Endothelial cell of umbilical vein (primary cell): ENCODE measurements around the gene SAMD5. TPM values are rescaled to one million over a fixed set of nuclear protein-coding genes. Genes with fewer than 3 reads are reported as not detected.

Source experiments
- BruUV-seq: library from RNA; stranded (reverse); fragments of 400-500 nt; replicated peaks from 2 replicates; lab custom pipeline; 2021; lab: Mats Ljungman, UMichigan
- CTCF ChIA-PET: fragments of 300-600, 350-600 bp; sonication (Branson Sonifier 250); formaldehyde crosslinking; loops from one replicate; lab custom pipeline; 2021; ENCODE audit warnings: antibody characterized with exemption, inconsistent platforms; lab: Charles Lee
- POLR2A ChIA-PET: fragments of 300-600, 350-600 bp; sonication (Branson Sonifier 250); formaldehyde crosslinking; loops from one replicate; lab custom pipeline; 2021; ENCODE audit warnings: antibody characterized with exemption, inconsistent platforms; lab: Charles Lee
- DNase-seq: peaks from one replicate; pipeline ENCODE4 v3.0.0-alpha.2; 2011; ENCODE audit warnings: low read depth, low spot score
- FAIRE-seq: peaks from 2 replicates; lab custom pipeline; 2011; peaks lifted over from hg19 to GRCh38; lab: Jason Lieb, UNC
- H2AFZ ChIP-seq: 2 replicates; pipeline ENCODE4 v1.6.0; 2012; ENCODE audit warnings: low read depth, low read length, control low read depth, inconsistent platforms
- H3K27ac ChIP-seq: 2 replicates; pipeline ENCODE4 v1.5.1; 2011; ENCODE audit warnings: low read depth, mild to moderate bottlenecking, control low read depth, low read length, moderate library complexity; ENCODE audit not compliant: insufficient read depth
- H3K27me3 ChIP-seq, 2 experiments: 2 replicates each; pipeline versions ENCODE4 v1.6.0 to v1.6.1; 2011; ENCODE audit warnings: low read length in 2 of 2, mixed read lengths in 1 of 2; ENCODE audit not compliant: control insufficient read depth in 2 of 2, insufficient read depth in 2 of 2
- H3K36me3 ChIP-seq, 2 experiments: 2 replicates in 1 of 2; 3 replicates in 1 of 2; pipeline ENCODE4 v1.5.1; 2011; ENCODE audit warnings: low read length in 2 of 2, mild to moderate bottlenecking in 1 of 2, moderate library complexity in 1 of 2; ENCODE audit not compliant: control insufficient read depth in 2 of 2, insufficient read depth in 2 of 2; ENCODE audit errors: extremely low read depth in 1 of 2
- H3K4me1 ChIP-seq: 3 replicates; pipeline ENCODE4 v1.5.1; 2011; ENCODE audit warnings: mild to moderate bottlenecking, low read length; ENCODE audit not compliant: control insufficient read depth, insufficient read depth; ENCODE audit errors: extremely low read depth
- H3K4me2 ChIP-seq: 2 replicates; pipeline ENCODE4 v1.6.1; 2011; ENCODE audit warnings: low read length, control low read depth, mixed read lengths; ENCODE audit not compliant: insufficient read depth
- H3K4me3 ChIP-seq, 3 experiments: fragments of 200-600 bp in 1 of 3; sonication (generic), shearing (Covaris generic) in 1 of 3; replicated peaks in 1 of 3; 2 replicates each; pipeline ENCODE4 v1.5.1; 2011 to 2016; ENCODE audit warnings: control low read depth in 3 of 3, low read length in 3 of 3, mild to moderate bottlenecking in 2 of 3, inconsistent platforms in 1 of 3, low read depth in 1 of 3, moderate library complexity in 1 of 3; ENCODE audit not compliant: insufficient read depth in 1 of 3
- H3K79me2 ChIP-seq: 2 replicates; pipeline ENCODE4 v1.6.0; 2012; ENCODE audit warnings: low read length, inconsistent platforms; ENCODE audit not compliant: control insufficient read depth, insufficient read depth
- H3K9ac ChIP-seq: replicated peaks from 2 replicates; pipeline ENCODE3; 2011; ENCODE audit warnings: low read length, control low read depth; ENCODE audit not compliant: insufficient read depth; ENCODE audit errors: extremely low read depth
- H3K9me1 ChIP-seq: replicated peaks from 3 replicates; pipeline ENCODE4 v1.6.0; 2011; ENCODE audit warnings: mild to moderate bottlenecking, low read length; ENCODE audit not compliant: control insufficient read depth, insufficient read depth; ENCODE audit errors: extremely low read depth
- H3K9me3 ChIP-seq: replicated peaks from 2 replicates; pipeline ENCODE4 v1.5.1; 2012; ENCODE audit warnings: low read length, inconsistent platforms; ENCODE audit not compliant: control insufficient read depth, insufficient read depth
- H4K20me1 ChIP-seq: replicated peaks from 2 replicates; pipeline ENCODE3; 2011; ENCODE audit warnings: mild to moderate bottlenecking, low read length; ENCODE audit not compliant: control insufficient read depth, insufficient read depth; ENCODE audit errors: extremely low read depth
- EZH2 ChIP-seq: IDR thresholded peaks from 2 replicates; pipeline ENCODE4 v1.6.1; 2012; ENCODE audit warnings: borderline replicate concordance, low read depth, mild to moderate bottlenecking, moderate library complexity, low read length, inconsistent platforms; ENCODE audit not compliant: severe bottlenecking
- FOS ChIP-seq: IDR thresholded peaks from 2 replicates; pipeline ENCODE4 v1.6.1; 2011; ENCODE audit warnings: mild to moderate bottlenecking, low read length, moderate library complexity, borderline replicate concordance; ENCODE audit not compliant: insufficient read depth
- GATA2 ChIP-seq: IDR thresholded peaks from 2 replicates; pipeline ENCODE4 v1.7.0; 2011; ENCODE audit warnings: low read depth, mild to moderate bottlenecking, moderate library complexity, mixed read lengths, low read length; ENCODE audit not compliant: insufficient read length, insufficient read depth
- JUN ChIP-seq: IDR thresholded peaks from 2 replicates; pipeline ENCODE4 v1.6.1; 2011; ENCODE audit warnings: borderline replicate concordance, low read depth; ENCODE audit not compliant: insufficient read length, insufficient read depth
- MYC ChIP-seq: IDR thresholded peaks from one replicate; pipeline ENCODE4 v1.6.1; 2011; ENCODE audit warnings: mild to moderate bottlenecking, low read depth, low read length
- POLR2A ChIP-seq: IDR thresholded peaks from 2 replicates; pipeline ENCODE4 v1.6.1; 2012; ENCODE audit warnings: low read depth, mild to moderate bottlenecking, control low read depth, low read length
- POLR2AphosphoS5 ChIP-seq: IDR thresholded peaks from 2 replicates; pipeline ENCODE4 v1.6.1; 2012; ENCODE audit warnings: low read depth, mild to moderate bottlenecking, control low read depth, low read length, moderate library complexity; ENCODE audit not compliant: insufficient read depth
- dilution Hi-C: fragments of 300-500 bp; cut with MboI; formaldehyde crosslinking; loops from one replicate; pipeline ENCODE4 v1.15.0; 2019; ENCODE audit warnings: low sequenced_read_pairs; ENCODE audit not compliant: extremely low pct_ligation_motif_present
- intact Hi-C: fragments of 100-400 bp; cut with micrococcal nuclease; formaldehyde crosslinking; loops from one replicate; pipeline ENCODE4 v1.10.0; 2022
- polyA plus RNA-seq, 4 experiments: library from polyadenylated mRNA; depleted of rRNA in 3 of 4; stranded (reverse) in 3 of 4; unstranded in 1 of 4; fragments of >200 nt; gene quantifications; 2 replicates each; pipeline versions ENCODE4 v1.2.1 to v1.2.3, GENCODE V29; 2011 to 2012; ENCODE audit warnings: missing spikeins in 1 of 4
- total RNA-seq: library from RNA; stranded (reverse); gene quantifications from 2 replicates; pipeline ENCODE4 v1.2.3, GENCODE V29; 2021
- TF ChIP-seq, protein P1 (sequence below): IDR thresholded peaks from 2 replicates; pipeline ENCODE4 v1.6.1; 2011; ENCODE audit not compliant: insufficient read depth, insufficient read length
- TF ChIP-seq, protein P2 (sequence below), 2 donors: IDR thresholded peaks; 1 replicate in 1 of 2; 2 replicates in 1 of 2; pipeline ENCODE4 v1.5.1; 2011; ENCODE audit warnings: low read length in 2 of 2, mild to moderate bottlenecking in 2 of 2, moderate library complexity in 2 of 2, control low read depth in 1 of 2, inconsistent platforms in 1 of 2, low read depth in 1 of 2; ENCODE audit not compliant: insufficient read depth in 1 of 2; ENCODE audit errors: extremely low read depth in 1 of 2

Gene SAMD5
- total and polyA plus RNA-seq, 2 donors (not counting 3 experiments of a cell fraction or from before 2014, with no cell fraction given), result 0.75 to 6.9 TPM

- Histone ChIP-seq H3K9me1 (no peaks in the 10 kb centered on the region), H3K4me3 (no peak overlapping the region), H3K9ac (no peak overlapping the region), H3K4me1 (no peaks in the 10 kb centered on the region), H3K27me3 (no peaks in the 10 kb centered on the region), H4K20me1 (no peaks in the 10 kb centered on the region), H3K36me3 (no peaks in the 10 kb centered on the region), H3K4me2 (no peak overlapping the region), H2AFZ (no peak overlapping the region), H3K9me3 (no peaks in the 10 kb centered on the region), H3K27ac (no peak overlapping the region), H3K79me2 (no peaks in the 10 kb centered on the region)
- CTCF ChIA-PET, result no interaction called here
- FAIRE-seq, result no peak
- BruUV-seq, result no TSS peak
- no peak for DNase-seq
- intact Hi-C loops, result no loop called here
- POLR2A ChIA-PET, result no interaction called here
- TF ChIP-seq POLR2AphosphoS5, result no peak
- TF ChIP-seq, protein P1, sequence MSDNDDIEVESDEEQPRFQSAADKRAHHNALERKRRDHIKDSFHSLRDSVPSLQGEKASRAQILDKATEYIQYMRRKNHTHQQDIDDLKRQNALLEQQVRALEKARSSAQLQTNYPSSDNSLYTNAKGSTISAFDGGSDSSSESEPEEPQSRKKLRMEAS, result no peak
- TF ChIP-seq GATA2, result no peak
- TF ChIP-seq MYC, result no peak
- TF ChIP-seq FOS, result no peak
- TF ChIP-seq EZH2, result no peak
- no peak for TF ChIP-seq JUN
- dilution Hi-C loops, result no loop called here
Observed at GRCh38 chr6:147587907-147588306, 79.4 kb downstream of the SAMD5 start.

- Histone ChIP-seq H3K4me2 (no peak overlapping the region), H3K4me3 (no peak overlapping the region), H4K20me1 (no peaks in the 10 kb centered on the region), H3K36me3 (no peaks in the 10 kb centered on the region), H3K79me2 (no peaks in the 10 kb centered on the region), H3K9me3 (no peaks in the 10 kb centered on the region), H3K27me3 (no peaks in the 10 kb centered on the region), H3K4me1 (no peaks in the 10 kb centered on the region), H3K9me1 (no peaks in the 10 kb centered on the region), H2AFZ (no peak overlapping the region), H3K27ac (no peak overlapping the region), H3K9ac (no peak overlapping the region)
- no TSS peak for BruUV-seq
- intact Hi-C loops (no loop called here), dilution Hi-C loops (no loop called here)
- ChIA-PET POLR2A (no interaction called here), CTCF (no interaction called here)
- FAIRE-seq, result no peak
- TF ChIP-seq JUN, result no peak
- no peak for TF ChIP-seq POLR2A
- TF ChIP-seq, protein P1, result no peak
- no peak for TF ChIP-seq EZH2
- no peak for TF ChIP-seq FOS
- no peak for TF ChIP-seq MYC
- no peak for TF ChIP-seq POLR2AphosphoS5
- TF ChIP-seq GATA2, result no peak
- TF ChIP-seq, protein P2, sequence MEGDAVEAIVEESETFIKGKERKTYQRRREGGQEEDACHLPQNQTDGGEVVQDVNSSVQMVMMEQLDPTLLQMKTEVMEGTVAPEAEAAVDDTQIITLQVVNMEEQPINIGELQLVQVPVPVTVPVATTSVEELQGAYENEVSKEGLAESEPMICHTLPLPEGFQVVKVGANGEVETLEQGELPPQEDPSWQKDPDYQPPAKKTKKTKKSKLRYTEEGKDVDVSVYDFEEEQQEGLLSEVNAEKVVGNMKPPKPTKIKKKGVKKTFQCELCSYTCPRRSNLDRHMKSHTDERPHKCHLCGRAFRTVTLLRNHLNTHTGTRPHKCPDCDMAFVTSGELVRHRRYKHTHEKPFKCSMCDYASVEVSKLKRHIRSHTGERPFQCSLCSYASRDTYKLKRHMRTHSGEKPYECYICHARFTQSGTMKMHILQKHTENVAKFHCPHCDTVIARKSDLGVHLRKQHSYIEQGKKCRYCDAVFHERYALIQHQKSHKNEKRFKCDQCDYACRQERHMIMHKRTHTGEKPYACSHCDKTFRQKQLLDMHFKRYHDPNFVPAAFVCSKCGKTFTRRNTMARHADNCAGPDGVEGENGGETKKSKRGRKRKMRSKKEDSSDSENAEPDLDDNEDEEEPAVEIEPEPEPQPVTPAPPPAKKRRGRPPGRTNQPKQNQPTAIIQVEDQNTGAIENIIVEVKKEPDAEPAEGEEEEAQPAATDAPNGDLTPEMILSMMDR (IDR thresholded peaks at IDR 0.05; ENCODE audit: extremely low read depth in 1 of 2, insufficient read depth in 1 of 2, low read depth in 1 of 2, low read length in 2 of 2), result no peak
- no peak for DNase-seq
Observed at GRCh38 chr6:147588469-147588868, 80.0 kb downstream of the SAMD5 start.
